Body of pancreas (tissue), 4 donors: ENCODE data around the gene SETMAR. TPM values are rescaled to one million over a fixed set of nuclear protein-coding genes. Genes with fewer than 3 reads are reported as not detected.

Source experiments
- ATAC-seq: fragments of 150-250 bp; one replicate; pipeline ENCODE4 v1.9.1; 2016
- DNase-seq, 4 donors: peaks; one replicate each; pipeline ENCODE4 v3.0.0-alpha.2; 2019
- H3K27ac ChIP-seq, 4 donors: fragments of 200-600 bp; sonication (generic); 1 replicate in 3 of 4; 2 replicates in 1 of 4; pipeline versions ENCODE4 v1.5.1 to v1.6.1; 2016 to 2019; ENCODE audit warnings: mild to moderate bottlenecking in 1 of 4, mixed read lengths in 1 of 4, moderate library complexity in 1 of 4
- H3K27me3 ChIP-seq, 2 donors: fragments of 200-600 bp; sonication (generic); one replicate each; pipeline ENCODE4 v1.6.0; 2016; ENCODE audit warnings: mild to moderate bottlenecking in 1 of 2
- H3K36me3 ChIP-seq, 2 donors: fragments of 200-600 bp; sonication (generic); replicated peaks in 1 of 2; 2 replicates each; pipeline ENCODE4 v1.5.1; 2016; ENCODE audit warnings: low read depth in 2 of 2; ENCODE audit not compliant: insufficient read depth in 1 of 2
- H3K4me1 ChIP-seq: fragments of 200-600 bp; sonication (generic); one replicate; pipeline ENCODE4 v1.6.0; 2016
- H3K4me3 ChIP-seq, 2 donors: fragments of 200-600 bp; sonication (generic); 1 replicate in 1 of 2; 2 replicates in 1 of 2; pipeline ENCODE4 v1.5.1; 2016 to 2019
- H3K9me3 ChIP-seq, 3 donors: fragments of 200-600 bp; sonication (generic); 1 replicate in 2 of 3; 2 replicates in 1 of 3; pipeline ENCODE4 v1.5.1; 2016
- CTCF ChIP-seq, 7 experiments: fragments of 450-650 bp in 4 of 7; fragments of 200-600 bp in 3 of 7; sonication (generic) in 3 of 7; IDR thresholded peaks; one replicate each; pipeline ENCODE4 v1.5.1; 2016 to 2019; ENCODE audit warnings: antibody characterized with exemption in 7 of 7
- POLR2A ChIP-seq, 3 donors: fragments of 450-650 bp; IDR thresholded peaks; one replicate each; pipeline ENCODE4 v1.6.1; 2016; ENCODE audit warnings: antibody characterized with exemption in 3 of 3, mild to moderate bottlenecking in 2 of 3
- WGBS, 2 donors: methylation state at CpG; one replicate each; pipeline ENCODE4 v1.1.5; 2017; 5-methylcytosine and 5-hydroxymethylcytosine counted together
- intact Hi-C: fragments of 100-400 bp; cut with DNase I; formaldehyde crosslinking; loops from one replicate; pipeline ENCODE4 v1.15.1; 2023
- total RNA-seq, 2 donors: library from RNA; depleted of rRNA; stranded (reverse); fragments of >200 nt; gene quantifications; one replicate each; pipeline ENCODE4 v1.1.0, GENCODE V29; 2016

SETMAR gene
- total RNA-seq, 2 donors from 2014 or later, result 14.5 to 27.0 TPM

- Histone ChIP-seq H3K9me3 (peaks cover 0 to 1% (median 0%) of the 10 kb centered on the region in 3 donors), H3K4me3 (no peak overlapping the region), H3K27ac (no peak overlapping the region), H3K4me1 (no peaks in the 10 kb centered on the region), H3K36me3 (no peaks in the 10 kb centered on the region), H3K27me3 (no peaks in the 10 kb centered on the region)
- intact Hi-C loops, result no loop called here
- TF ChIP-seq POLR2A (IDR thresholded peaks at IDR 0.05) (no peak), CTCF (IDR thresholded peaks at IDR 0.05) (no peak)
- no peak for ATAC-seq
- WGBS, 2 donors, result 37 to 48% methylated on average over 1 of the region's 1 CpG
- no peak for DNase-seq
Observed at GRCh38 chr3:4334548-4334947, 31.4 kb downstream of the SETMAR start.

GRCh38 chr3:4335840-4336562 is 32.8 kb downstream of the SETMAR start:
- no peaks in the 10 kb centered on the region for H3K9me3 ChIP-seq
- TF ChIP-seq CTCF (IDR thresholded peaks at IDR 0.05), result no peak
- TF ChIP-seq POLR2A (IDR thresholded peaks at IDR 0.05), result no peak
- no peaks in the 10 kb centered on the region for H3K4me1 ChIP-seq
- WGBS, 2 donors, result 40 to 63% methylated on average over 5 of the region's 5 CpGs
- H3K27ac ChIP-seq, result no peak overlapping the region
- no peaks in the 10 kb centered on the region for H3K27me3 ChIP-seq
- H3K36me3 ChIP-seq, result no peaks in the 10 kb centered on the region
- no peak for ATAC-seq
- no peak for DNase-seq
- intact Hi-C loops, result no loop called here
- no peak overlapping the region for H3K4me3 ChIP-seq

GRCh38 chr3:4336850-4337546 is 33.8 kb downstream of the SETMAR start:
- H3K4me1 ChIP-seq, result no peaks in the 10 kb centered on the region
- H3K27ac ChIP-seq, result no peak overlapping the region
- no peak for ATAC-seq
- WGBS, 2 donors, result 70 to 82% methylated on average over 3 of the region's 3 CpGs
- intact Hi-C loops, result no loop called here
- no peak for DNase-seq
- H3K9me3 ChIP-seq, result no peaks in the 10 kb centered on the region
- H3K27me3 ChIP-seq, result no peaks in the 10 kb centered on the region
- no peak overlapping the region for H3K4me3 ChIP-seq
- TF ChIP-seq POLR2A (IDR thresholded peaks at IDR 0.05) (no peak), CTCF (IDR thresholded peaks at IDR 0.05) (no peak)
- H3K36me3 ChIP-seq, result no peaks in the 10 kb centered on the region

GRCh38 chr3:4338751-4339150 is 35.6 kb downstream of the SETMAR start:
- ATAC-seq (no peak), DNase-seq (no peak)
- TF ChIP-seq CTCF (IDR thresholded peaks at IDR 0.05) (no peak), POLR2A (IDR thresholded peaks at IDR 0.05) (no peak)
- Histone ChIP-seq H3K36me3 (no peaks in the 10 kb centered on the region), H3K4me1 (no peaks in the 10 kb centered on the region), H3K9me3 (no peaks in the 10 kb centered on the region), H3K27me3 (no peaks in the 10 kb centered on the region), H3K4me3 (no peak overlapping the region), H3K27ac (no peak overlapping the region)
- intact Hi-C loops, result no loop called here
- WGBS, 2 donors, result 89 to 95% methylated on average over 5 of the region's 5 CpGs

GRCh38 chr3:4340077-4340410 is 36.9 kb downstream of the SETMAR start:
- 92 to 97% methylated on average over 4 of the region's 4 CpGs for WGBS, 2 donors
- H3K9me3 ChIP-seq, result no peaks in the 10 kb centered on the region
- no peak overlapping the region for H3K27ac ChIP-seq
- no peaks in the 10 kb centered on the region for H3K4me1 ChIP-seq
- no peaks in the 10 kb centered on the region for H3K27me3 ChIP-seq
- no peak for DNase-seq
- ATAC-seq, result no peak
- H3K36me3 ChIP-seq, result no peaks in the 10 kb centered on the region
- intact Hi-C loops, result no loop called here
- TF ChIP-seq POLR2A (IDR thresholded peaks at IDR 0.05) (no peak), CTCF (IDR thresholded peaks at IDR 0.05) (no peak)
- H3K4me3 ChIP-seq, result no peak overlapping the region
